GM21576 (cell line): ENCODE measurements around the gene PLEKHA5.
"Not testable (repeated sequence)": the region's sequence is repeated elsewhere in the genome, so short reads cannot be mapped to it uniquely, and the experiment has no call there.

Experiments
- ATAC-seq: cut with Tn5 transposase; IDR thresholded peaks from one replicate; pipeline ENCODE4 v1.9.1; 2021; ENCODE audit warnings: mild to moderate bottlenecking, moderate library complexity; ENCODE audit not compliant: unreplicated experiment

The PLEKHA5 gene, protein sequence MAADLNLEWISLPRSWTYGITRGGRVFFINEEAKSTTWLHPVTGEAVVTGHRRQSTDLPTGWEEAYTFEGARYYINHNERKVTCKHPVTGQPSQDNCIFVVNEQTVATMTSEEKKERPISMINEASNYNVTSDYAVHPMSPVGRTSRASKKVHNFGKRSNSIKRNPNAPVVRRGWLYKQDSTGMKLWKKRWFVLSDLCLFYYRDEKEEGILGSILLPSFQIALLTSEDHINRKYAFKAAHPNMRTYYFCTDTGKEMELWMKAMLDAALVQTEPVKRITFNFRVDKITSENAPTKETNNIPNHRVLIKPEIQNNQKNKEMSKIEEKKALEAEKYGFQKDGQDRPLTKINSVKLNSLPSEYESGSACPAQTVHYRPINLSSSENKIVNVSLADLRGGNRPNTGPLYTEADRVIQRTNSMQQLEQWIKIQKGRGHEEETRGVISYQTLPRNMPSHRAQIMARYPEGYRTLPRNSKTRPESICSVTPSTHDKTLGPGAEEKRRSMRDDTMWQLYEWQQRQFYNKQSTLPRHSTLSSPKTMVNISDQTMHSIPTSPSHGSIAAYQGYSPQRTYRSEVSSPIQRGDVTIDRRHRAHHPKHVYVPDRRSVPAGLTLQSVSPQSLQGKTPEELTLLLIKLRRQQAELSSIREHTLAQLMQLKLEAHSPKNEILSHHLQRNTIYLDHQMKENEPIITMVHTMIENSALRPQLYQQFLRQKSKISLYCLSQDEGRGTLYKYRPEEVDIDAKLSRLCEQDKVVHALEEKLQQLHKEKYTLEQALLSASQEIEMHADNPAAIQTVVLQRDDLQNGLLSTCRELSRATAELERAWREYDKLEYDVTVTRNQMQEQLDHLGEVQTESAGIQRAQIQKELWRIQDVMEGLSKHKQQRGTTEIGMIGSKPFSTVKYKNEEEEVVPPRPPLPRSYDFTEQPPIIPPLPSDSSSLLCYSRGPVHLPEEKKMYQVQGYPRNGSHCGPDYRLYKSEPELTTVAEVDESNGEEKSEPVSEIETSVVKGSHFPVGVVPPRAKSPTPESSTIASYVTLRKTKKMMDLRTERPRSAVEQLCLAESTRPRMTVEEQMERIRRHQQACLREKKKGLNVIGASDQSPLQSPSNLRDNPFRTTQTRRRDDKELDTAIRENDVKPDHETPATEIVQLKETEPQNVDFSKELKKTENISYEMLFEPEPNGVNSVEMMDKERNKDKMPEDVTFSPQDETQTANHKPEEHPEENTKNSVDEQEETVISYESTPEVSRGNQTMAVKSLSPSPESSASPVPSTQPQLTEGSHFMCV

DNA sequence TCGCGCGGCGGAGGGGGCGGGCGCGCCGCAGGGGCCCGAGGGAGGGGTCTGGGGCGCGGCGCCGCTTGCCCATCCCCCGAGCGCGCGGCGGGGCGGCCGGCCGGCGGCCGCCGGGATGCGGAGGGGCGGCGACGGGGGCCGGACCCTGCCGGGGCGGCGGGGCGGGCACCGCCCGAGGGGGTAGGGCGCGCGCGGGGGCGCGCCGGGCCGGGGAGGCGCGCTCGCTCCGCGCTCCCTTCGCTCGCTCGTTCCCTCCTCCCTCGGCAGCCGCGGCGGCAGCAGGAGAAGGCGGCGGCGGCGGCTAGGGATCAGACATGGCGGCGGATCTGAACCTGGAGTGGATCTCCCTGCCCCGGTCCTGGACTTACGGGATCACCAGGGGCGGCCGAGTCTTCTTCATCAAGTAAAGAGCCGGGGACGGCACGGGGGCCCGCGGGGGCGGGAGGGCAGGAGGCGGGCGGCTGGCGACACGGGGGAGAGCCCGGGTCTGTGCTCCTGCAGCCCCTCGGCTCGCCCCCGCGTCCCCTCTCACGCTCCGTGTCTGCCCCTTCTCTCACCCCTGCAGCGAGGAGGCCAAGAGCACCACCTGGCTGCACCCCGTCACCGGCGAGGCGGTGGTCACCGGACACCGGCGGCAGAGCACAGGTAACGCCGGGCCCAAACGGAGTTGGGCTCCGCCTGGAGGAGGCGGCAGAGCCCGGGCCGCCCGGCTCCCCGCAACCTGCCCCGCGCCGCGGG, at the start of gene PLEKHA5:
TSS of gene PLEKHA5 (plus strand) at position 248 of the 738 bp plus-strand sequence. CDS start at position 315, 67 bp downstream.
- peak; percentile 47 for ATAC-seq

DNA sequence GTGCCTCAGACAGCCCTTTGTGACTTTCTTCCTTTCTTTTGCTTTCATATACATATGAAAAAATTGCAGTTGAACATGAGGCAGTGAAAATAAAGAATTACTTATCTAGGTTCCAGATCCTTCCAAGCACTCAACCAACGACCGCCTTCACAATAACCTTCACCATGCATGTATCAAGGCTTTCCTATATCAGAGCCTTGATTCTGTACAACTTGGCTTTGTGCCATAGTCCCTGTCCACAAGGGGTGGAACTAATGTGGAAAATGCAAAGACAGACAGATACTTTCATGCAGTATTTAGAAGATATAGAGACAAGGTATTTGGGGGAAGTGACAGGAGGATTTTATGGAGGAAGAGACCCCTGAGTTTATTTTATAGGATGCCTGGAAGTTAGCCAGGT, 48.6 kb upstream of the PLEKHA5 start:
- ATAC-seq: no peak

DNA sequence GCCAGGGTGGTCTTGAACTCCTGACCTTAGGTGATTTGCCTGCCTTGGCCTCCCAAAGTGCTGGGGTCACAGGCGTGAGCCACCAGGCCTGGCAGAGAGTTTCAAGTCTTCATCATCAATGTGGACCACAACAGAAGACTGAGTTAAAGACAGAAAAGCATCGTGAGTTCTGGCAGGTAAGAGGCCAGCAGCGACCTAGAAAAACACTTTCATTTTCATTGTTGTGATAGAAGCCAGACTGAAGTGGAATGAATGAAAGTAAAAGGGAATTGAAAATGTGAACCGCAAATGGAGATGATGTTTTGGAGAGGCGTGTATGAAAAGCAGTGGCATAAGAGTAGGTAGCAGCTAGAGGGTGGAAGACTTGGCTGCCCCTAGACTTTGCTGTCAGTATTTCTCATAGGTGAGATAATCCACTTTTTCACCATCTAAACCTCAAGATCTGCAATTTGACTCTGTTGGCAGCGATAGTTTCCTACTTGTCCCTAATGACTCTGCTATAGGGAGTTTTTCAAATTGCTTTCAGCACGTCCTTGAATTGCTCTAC, 47.1 kb upstream of the PLEKHA5 start:
- no peak for ATAC-seq

DNA sequence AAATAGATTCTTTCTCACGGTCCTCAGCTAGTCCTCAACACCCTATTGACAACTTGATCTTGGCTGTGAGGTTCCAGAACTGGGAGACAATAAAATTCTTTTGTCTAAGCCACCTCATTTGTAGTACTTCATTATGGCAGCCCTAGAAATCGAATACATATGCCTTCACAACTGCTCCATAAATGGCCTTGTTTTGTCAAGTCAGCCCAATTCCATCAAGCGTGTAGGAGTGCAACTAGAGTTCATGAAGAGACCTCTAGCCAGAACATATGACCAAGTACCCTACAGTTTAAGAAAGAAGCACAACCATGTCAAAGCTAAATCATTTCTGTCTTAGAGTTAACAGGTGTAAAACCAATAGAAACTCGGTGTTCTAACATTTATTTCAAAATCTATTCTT, 45.0 kb upstream of the PLEKHA5 start:
- ATAC-seq: no peak

DNA sequence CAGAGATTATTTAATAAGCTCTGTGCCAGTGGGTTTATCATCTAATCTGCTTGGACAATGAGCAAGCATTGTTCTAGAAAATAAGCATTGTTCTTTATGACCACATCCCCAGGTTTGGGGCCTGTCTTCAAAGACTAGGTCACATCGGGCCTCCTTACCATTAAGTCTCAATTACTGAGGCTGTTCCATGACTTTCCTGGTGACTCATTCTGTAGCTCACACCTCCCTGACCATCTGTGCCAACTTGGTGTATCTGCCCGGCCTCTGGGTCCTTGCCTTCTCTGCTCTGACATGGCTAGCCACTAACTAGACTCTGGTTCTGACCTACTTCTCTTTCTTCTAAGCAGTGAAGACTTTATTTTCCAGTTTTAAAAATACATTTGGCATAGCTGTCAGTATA, 44.4 kb upstream of the PLEKHA5 start:
- ATAC-seq: no peak

DNA sequence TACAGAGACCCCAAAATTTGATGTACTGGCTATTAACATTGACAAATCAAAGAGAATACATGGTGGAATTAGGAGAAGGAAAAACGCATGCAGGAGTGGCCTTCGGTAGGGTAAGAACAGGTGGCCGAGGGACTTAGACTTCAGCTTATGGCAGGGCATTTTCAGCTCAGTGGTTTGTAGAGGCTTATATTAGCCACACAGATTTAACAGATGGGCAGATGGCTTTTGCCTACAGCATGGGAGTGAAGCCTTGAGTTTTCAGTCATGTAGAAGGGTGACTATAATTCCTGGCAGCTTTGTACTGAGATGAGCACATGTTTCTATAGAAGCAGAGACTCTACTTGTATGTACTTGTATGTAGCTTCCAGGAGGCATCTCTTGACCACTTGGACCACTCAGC, 40.9 kb upstream of the PLEKHA5 start:
- ATAC-seq: no peak

DNA sequence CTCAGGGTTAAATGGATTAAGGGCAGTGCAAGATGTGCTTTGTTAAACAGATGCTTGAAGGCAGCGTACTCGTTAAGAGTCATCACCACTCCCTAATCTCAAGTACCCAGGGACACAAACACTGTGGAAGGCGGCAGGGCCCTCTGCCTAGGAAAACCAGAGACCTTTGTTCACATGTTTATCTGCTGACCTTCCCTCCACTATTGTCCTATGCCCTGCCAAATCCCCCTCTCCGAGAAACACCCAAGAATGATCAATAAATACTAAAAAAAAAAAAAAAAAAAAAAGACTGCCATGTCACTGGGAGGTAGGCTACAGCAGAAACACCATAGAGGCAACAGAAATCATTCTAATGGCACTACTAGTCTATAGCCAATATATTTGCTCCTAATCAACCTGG, 37.1 kb upstream of the PLEKHA5 start:
- not testable (repeated sequence) for ATAC-seq

DNA sequence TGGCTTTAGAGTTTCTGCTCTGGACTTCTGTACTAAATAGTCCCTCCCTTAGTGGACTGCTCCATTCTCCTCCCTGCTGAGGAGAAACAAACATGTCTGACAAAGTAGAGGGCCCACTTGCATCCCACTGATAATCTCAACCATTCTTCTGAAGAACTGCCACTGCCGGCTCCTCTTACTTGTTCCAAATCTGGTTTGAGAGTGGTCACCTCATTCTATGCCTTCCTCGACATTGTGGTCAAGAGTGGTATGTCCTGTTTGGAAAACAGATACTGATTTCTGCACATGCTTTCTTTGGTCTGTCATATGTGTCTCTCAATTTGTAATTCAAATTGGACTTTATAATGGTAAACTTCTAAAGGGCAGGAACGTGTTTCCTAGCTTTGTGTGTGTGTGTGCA, 36.3 kb upstream of the PLEKHA5 start:
- no peak for ATAC-seq

DNA sequence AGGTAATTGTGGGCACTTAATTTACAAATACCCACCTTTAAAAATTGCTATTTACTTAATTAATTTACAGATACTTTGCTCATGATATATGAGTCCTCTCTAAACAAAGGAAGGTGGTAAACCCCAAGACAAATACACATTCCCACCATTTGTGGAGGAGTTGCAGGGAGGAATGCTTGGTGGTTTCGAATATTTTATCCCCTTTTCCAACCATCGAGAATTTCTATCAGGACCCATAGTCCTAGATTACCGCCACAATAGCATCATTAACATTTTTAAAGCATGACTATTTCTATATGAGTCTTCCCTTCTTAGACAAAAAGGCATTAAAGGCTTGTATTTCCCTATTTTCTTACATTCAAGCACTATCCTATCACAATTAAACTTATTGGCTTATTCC, 34.2 kb upstream of the PLEKHA5 start:
- ATAC-seq: no peak

DNA sequence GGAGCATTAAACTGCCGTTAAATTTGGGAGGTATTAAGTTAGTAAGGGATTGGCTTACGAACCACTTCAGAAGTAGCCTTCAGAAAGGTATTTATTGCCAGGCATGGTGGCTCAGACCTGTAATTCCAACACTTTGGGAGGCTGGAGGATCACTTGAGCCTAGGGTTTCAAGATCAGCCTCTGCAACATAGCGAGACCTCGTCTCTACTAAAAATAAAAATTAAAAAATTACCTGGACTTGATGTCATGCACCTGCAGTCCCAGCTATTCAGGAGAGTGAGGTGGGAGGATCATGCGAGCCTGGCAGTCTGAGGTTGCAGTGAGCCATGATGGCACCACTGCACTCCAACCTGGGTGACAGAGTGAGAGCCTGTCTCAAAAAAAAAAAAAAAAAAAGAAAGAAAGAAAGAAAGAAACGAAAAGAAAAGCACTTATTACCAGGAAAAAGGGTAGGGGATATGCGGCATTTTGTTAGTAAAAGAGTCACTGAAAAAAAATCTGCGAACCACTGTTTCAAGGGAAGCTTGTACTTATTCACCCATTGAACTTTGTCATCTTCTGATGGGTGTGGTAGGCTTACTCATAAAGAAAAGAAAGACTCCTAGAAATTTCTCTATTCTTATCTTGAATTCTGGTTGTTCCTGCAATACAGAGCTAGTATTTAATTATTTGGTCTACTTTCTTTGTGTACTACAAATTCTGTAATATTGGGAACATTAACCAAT, 33.6 kb upstream of the PLEKHA5 start:
- no peak for ATAC-seq

DNA sequence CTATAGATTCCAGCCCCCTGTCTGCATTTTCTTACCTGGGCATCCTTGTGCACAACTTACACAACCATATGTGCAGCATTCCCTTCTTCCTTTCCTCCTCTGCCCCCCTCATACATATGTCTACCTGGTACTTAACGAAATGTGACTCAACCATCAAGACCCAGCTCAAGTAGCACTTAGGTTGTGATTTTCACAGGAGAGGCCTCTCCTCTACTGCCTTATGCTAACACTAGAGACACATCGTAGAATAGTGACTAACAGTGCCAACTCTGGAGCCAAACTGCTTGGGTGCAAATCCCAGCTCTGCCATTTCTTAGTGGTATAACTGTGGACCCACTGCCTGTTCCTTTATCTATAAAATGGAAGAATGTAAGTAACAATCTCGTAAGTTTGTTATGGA, 24.1 kb upstream of the PLEKHA5 start:
- no peak for ATAC-seq

DNA sequence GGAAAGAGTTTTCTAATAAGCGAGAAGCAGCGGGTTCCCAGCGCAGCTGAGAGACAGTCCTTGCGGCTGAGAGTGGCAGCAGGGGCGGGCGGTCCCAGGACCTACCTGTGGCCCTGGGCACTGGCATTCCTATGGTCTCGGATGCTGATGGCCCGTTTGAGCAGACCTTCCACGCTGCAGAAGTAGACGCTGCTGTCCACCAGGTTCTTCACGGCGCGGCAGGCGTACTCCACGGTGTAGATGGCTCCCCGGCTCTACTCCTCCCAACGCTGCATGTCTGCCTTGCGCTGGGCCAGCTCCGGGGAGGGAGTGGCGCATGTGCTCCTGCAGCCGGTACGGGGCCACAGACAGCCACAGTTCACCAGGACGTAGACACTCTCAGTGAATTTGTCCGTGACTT, 21.8 kb upstream of the PLEKHA5 start:
- ATAC-seq: no peak

DNA sequence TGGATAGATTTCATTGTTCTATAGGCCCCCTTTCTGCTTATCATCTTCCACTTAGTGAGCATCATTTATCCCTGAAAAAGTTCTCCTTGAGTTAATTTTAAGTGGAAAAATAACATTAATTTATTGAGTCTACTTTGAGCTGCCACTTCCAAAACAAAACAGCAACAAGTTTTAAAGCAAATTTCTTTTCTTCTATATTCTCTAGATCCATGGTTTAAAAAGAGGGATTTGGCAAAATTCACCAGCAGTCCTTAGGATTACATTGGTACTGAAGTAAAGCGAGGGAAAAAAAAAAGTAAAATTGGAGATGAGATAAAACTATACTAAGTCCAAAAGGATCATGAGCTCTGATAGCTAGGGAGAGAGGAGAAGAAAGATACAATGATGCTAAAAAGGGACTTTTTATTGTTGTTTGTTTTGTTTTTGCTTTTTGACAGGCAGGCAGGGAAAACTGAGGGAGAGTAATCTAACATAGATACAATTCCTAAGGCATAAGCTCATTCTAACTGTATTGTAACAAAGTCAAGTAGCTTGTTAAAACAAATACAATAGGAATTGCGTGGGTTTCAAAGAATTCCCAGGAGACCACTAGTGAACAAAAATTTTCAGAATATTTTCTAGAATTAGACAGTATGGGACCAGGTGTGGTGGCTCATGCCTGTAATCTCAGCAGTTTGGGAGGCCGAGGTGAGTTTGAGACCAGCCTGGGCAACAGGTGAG, 19.2 kb upstream of the PLEKHA5 start:
- ATAC-seq: no peak

DNA sequence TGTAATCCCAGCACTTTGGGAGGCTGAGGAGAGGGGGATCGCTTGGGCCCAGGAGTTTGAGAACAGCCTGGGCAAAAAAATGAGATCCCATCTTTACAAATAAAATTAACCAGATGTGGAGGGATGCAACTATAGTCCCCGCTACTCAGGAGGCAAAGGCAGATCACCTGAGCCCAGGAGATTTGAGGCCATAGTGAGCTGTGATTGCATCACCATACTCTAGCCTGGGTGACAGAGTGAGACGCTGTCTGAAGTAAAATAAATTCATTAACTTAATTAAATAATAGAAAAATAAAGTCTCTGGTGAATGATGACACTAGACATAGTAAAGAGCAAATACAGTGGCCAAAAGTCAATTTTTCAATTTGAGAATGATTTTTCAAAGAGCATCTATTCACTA, 16.1 kb upstream of the PLEKHA5 start:
- no peak for ATAC-seq

DNA sequence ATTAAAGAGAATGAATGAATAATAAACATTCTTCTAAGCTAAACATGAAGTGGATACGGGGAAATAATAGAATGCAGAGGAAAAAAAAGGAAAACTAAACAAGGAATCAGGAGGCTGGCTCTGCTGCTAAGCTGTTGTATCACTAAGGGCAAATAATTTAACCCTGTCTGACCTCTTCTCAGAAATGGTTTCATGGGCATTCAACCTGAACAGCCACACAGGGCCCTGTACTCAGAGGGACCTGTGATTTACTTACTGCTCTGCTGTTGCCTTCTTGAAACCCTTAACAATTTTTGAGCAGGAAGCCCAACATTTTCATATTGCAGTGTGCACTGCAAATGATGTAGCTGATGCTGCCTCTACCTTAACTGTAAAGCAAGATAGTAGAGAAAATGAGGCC, 14.2 kb upstream of the PLEKHA5 start:
- ATAC-seq: no peak

DNA sequence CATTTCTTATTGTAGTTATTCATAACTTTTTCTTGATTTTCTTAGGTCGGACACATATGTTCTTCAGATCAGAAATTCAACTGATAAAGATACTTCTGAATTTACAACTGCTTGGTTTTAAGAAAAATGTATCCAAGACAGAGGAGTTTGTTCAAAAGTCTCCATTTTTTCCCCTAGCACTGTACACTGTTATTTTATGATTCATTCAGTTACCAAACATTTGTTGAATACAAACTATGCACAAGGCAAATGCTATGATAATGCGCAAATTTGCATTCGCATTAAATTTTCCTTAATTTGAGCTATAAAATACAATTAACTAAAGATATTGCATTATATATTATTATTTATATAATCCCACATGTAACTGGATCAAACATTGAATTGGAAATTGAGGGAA, 10.1 kb upstream of the PLEKHA5 start:
- ATAC-seq: no peak

DNA sequence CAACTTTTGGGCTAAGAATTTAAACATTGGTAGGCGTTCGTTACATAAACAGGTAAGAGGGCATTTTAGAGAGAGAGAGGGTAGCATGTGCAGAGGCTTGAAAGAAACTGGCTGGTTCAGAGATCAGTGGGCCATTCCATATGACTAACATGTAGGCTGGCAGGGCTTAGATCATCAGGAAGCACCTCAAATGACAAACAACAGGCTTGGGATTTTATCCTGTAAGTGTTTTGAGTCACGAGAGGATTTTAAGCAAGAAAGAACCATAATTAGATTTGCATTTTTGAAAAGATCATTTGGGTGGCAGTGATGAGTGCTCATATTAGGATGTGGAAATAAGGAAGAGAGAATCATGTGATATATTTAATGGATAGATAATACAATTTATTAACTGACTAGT, 8.7 kb upstream of the PLEKHA5 start:
- no peak for ATAC-seq

DNA sequence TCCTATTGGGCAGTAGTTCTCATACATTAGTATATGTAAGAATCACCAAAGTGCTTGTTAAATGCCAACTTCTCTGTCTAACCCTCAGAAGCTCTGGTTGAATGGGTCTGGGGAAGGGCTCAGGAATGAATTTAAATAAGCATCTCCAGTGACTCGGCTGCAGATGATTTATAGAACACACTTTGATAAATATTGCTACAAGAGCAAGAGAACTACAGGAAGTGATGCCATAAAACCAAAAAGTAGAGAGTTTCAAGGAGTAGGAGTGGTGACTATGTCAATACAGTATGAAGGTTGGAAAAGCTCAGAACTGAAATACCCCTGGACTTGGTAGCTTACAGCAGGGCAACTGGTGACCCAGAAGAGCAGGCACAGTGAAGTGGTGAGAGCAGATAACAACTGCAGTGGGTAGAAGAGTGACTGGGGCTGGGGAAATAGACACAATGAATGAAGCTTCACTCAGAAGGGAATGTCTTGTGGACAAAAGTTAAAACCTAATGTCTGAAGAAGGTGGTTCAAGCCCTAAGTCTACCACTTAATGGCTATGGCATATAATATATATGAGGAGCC, 8.0 kb upstream of the PLEKHA5 start:
- ATAC-seq: no peak

DNA sequence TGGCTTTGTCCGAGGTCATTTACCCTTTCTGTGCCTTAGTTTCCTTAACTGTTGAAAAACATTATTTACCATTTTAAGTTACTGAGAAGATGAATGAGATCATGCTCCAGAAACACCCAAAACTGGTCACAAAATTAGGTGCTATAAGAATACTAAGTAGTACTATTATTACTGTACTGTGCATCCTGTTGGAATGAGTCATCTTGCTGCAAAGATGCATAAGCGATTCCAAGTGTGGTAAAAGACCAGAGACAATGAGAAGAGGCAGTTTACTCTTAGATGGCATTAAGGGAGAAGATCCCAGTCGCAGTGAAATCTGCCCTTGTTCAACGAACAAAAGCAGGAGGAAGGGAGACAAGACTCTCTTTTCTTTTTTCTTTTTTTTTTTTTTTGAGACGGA, 4.2 kb upstream of the PLEKHA5 start:
- no peak for ATAC-seq
